Epithelial cell of esophagus (primary cell): ENCODE results near the gene KCNH6.

Source experiments
- DNase-seq: peaks from one replicate; pipeline ENCODE4 v3.0.0; 2010; ENCODE audit warnings: low read depth
- H3K4me3 ChIP-seq: 2 replicates; pipeline ENCODE4 v1.5.1; 2011; ENCODE audit warnings: mild to moderate bottlenecking, low read length, control low read depth
- TF ChIP-seq, protein P1 (sequence below): IDR thresholded peaks from 2 replicates; pipeline ENCODE4 v1.5.1; 2011; ENCODE audit warnings: low read depth, mild to moderate bottlenecking, low read length, control low read depth, inconsistent platforms; ENCODE audit not compliant: insufficient read depth; ENCODE audit errors: missing control alignments

KCNH6 gene

DNA sequence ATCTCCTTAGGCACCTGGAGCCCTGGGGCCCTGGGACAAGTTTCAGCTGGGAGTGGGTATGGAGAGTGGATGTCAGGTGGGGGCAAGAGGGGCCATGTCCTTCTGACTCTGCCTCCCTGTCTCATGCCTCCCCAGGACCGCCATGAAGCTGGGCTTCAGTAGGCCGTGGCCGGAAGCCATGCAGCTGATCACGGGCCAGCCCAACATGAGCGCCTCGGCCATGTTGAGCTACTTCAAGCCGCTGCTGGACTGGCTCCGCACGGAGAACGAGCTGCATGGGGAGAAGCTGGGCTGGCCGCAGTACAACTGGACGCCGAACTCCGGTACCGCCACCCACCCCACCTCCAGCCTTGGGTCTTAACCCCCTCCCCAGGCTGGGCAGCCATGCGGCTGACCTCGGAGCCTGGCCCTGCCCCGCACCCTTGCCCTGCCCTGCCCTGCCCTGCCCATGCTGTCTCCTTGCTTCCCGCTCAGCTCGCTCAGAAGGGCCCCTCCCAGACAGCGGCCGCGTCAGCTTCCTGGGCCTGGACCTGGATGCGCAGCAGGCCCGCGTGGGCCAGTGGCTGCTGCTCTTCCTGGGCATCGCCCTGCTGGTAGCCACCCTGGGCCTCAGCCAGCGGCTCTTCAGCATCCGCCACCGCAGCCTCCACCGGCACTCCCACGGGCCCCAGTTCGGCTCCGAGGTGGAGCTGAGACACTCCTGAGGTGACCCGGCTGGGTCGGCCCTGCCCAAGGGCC is 26.3 kb upstream of the KCNH6 start:
- TF ChIP-seq, protein P1, sequence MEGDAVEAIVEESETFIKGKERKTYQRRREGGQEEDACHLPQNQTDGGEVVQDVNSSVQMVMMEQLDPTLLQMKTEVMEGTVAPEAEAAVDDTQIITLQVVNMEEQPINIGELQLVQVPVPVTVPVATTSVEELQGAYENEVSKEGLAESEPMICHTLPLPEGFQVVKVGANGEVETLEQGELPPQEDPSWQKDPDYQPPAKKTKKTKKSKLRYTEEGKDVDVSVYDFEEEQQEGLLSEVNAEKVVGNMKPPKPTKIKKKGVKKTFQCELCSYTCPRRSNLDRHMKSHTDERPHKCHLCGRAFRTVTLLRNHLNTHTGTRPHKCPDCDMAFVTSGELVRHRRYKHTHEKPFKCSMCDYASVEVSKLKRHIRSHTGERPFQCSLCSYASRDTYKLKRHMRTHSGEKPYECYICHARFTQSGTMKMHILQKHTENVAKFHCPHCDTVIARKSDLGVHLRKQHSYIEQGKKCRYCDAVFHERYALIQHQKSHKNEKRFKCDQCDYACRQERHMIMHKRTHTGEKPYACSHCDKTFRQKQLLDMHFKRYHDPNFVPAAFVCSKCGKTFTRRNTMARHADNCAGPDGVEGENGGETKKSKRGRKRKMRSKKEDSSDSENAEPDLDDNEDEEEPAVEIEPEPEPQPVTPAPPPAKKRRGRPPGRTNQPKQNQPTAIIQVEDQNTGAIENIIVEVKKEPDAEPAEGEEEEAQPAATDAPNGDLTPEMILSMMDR: no peak
- DNase-seq: no peak

DNA sequence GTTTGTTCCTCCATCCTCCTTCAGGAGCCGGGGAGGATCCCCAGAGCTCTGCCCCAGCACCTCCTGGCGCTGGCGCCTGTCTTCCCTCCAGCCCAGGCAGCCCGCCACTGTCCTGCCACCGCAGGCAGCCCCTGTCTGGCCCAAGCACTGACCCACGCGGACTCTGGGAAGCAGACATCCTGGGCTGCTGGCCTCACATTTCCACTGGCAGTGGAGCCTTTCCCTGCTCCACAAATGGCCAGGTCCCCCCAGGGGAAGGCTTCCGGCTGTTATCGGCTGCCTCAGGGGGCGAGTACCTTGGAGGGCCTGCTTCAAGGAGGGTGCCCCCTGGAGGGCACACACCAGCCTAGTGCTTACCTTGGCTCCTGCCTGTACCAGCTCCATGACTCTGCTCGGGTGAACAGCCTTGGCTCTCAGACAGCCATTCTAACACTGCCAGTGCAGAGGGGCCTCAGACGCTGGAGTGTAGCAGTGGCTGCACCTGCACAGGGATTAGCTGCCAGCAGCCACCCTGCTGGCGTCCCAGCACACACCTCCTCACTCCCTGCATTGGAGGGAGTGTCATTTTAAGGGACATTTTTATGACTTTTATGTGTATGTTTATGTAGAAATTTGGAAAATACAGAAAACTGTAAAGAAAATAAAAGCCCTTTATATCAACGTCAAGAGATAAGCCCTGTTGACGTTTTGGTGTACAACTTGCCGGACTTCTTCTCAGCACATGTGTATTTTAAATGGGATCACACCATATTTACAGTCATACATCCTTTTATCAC is 25.3 kb upstream of the KCNH6 start:
- peak; percentile 35 for DNase-seq
- no peak overlapping the region for H3K4me3 ChIP-seq
- TF ChIP-seq, protein P1: no peak

More for the DNA sequence above, 26.3 kb upstream of the KCNH6 start:
- H3K4me3 ChIP-seq: no peak overlapping the region

DNA sequence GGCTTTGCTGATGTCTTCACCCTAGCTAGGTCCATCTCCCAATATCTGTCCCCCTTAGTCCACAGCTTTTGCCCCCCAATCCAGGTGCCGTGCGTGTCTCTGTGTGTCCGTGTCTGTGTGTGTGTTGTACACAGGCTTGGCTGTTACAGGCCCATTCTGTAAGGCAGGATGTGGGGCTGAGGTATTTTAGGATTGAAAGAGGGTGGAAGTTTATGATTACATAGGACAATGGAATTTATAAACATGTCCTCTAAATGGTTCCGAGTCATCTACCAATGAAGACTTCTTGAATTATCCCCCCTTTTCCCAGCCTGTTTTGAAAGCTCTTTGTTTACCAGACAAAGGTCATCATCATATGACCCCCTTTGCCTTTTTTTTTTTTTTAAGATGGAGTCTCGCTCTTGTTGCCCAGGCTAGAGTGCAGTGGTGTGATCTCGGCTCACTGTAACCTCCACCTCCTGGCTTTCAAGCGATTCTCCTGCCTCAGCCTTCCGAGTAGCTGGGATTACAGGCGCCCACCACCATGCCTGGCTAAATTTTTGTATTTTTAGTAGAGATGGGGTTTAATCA is 24.4 kb upstream of the KCNH6 start:
- TF ChIP-seq, protein P1: no peak
- DNase-seq: no peak
- no peak overlapping the region for H3K4me3 ChIP-seq

DNA sequence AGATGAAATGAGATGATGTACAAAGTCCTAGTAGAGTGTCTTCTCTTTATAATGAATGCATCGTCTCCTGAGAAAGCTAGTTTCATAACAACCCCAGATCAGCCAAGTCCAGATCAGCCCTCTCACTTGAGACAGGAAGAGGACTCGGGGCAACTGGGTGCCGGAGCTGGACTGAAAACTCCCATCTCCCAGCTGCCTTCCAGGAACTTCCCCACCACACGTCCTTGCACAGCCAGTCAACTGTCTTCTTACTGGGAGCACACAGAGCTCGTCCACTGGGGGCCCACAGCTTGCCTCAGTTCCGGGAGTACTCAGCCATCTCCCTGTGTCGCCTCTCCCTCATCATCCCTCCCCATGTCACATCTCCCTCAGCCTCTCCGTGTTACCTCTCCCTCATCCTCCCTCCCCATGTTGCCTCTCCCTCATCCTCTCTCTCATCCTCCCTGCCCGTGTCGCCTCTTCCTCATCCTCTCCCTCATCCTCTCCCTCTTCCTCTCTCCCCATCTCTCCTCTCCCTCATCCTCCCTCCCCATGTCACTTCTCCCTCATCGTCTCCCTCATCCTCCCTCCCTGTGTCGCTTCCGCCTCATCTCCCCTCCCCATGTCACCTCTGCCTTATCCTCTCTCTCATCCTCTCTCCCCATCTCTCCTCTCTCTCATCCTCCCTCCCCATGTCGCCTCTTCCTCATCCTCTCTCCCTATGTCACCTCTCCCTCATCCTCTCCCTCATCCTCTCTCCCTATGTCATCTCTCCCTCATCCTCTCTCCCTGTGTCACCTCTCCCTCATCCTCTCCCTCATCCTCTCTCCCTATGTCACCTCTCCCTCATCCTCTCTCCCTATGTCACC is 22.4 kb upstream of the KCNH6 start:
- TF ChIP-seq, protein P1: no peak
- no peak overlapping the region for H3K4me3 ChIP-seq
- DNase-seq: no peak

DNA sequence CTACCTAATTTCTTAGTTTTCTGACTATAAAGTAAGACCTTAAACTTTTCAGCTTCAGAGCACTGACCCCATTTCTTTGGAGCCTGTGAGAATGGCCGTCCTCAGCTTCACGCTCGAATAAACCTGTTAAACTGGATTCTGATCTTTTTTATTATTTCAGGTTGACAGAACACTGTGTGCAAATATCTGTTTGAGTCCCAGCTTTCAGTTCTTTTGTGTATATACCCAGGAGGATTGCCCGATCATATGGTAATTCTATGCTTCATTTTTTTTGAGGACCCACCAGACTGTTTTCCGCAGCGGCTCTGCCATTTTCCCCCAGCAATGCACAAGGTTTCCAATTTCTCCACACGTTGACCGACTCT is 19.8 kb upstream of the KCNH6 start:
- TF ChIP-seq, protein P1: no peak
- H3K4me3 ChIP-seq: no peak overlapping the region
- DNase-seq: no peak

DNA sequence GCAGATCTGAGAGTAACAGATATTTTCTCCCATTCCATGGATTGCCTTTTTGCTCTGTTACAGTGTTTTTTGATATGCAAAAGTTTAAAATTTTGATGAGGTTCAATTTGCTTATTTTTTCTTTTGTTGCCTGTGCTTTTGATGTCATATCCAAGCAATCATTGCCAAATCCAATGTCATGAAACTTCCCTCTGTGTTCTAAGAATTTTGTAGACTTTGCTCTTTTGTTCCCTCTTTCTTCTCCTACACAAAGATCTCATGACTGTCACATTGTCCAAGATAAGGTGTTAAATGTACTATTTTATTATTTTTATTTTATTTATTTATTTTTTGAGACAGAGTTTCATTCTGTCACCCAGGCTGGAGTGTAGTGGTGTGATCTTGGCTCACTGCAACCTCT is 18.9 kb upstream of the KCNH6 start:
- H3K4me3 ChIP-seq: no peak overlapping the region
- TF ChIP-seq, protein P1: no peak
- no peak for DNase-seq
